NCI-H2227 treated with DMSO at 0.1 percent for 48 hours (cell line): ENCODE data around the gene NYAP1.
"Not testable (repeated sequence)": the region's sequence is repeated elsewhere in the genome, so short reads cannot be mapped to it uniquely, and the experiment has no call there.

Experiments used
- DNase-seq: peaks from one replicate; lab custom pipeline; 2025; lab: John Stamatoyannopoulos, UW

Gene NYAP1

GRCh38 chr7:100483722-100484672 is at the start of gene NYAP1:
Gene NYAP1, plus strand, starts transcription at chr7:100483927. Its CDS starts 1,385 bp downstream, at chr7:100485312.
- DNase-seq, result peak; percentile 68

DNA sequence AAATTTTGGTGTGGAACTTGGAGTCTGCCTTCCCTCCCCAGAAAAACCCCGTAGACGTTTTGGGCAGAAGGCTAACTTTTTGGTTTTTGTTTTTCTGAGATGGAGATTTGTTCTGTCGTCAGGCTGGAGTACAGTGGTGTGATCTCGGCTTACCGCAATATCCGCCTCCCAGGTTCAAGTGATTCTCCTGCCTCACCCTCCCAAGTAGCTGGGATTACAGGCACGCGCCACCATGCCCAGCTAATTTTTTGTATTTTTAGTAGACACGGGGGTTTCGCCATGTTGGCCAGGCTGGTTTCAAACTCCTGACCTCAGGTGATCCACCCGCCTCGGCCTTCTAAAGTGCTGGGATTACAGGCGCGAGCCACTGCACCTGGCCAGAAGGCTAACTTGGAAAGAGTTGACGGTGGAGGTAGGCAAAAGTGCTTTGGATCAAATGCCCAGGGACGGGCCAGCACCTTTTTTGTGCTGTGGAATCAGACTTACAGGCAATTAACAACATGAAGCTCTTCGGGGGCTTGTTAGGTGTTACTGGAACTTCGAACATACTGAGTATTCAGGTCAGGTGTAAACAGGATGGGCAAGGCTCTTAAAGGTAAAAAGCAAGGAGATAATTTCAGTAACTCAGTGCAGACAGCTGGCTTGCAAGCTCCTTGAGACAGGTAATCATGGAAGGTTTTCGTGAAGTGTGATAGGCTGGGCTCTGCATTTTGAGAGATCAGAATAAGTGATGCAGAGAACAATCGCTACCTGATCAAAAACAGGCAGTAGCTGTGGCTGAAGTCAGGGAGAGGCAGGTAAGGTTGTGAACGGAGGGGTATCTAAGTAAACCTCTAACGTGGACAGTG is 49.2 kb upstream of the NYAP1 start:
- no peak for DNase-seq

GRCh38 chr7:100435401-100436304 is 48.1 kb upstream of the NYAP1 start:
- DNase-seq, result no peak

- DNase-seq, result no peak
Measured at GRCh38 chr7:100437150-100438100, 46.3 kb upstream of the NYAP1 start.

- no peak for DNase-seq
Measured at GRCh38 chr7:100438172-100438571, 45.6 kb upstream of the NYAP1 start.

DNA sequence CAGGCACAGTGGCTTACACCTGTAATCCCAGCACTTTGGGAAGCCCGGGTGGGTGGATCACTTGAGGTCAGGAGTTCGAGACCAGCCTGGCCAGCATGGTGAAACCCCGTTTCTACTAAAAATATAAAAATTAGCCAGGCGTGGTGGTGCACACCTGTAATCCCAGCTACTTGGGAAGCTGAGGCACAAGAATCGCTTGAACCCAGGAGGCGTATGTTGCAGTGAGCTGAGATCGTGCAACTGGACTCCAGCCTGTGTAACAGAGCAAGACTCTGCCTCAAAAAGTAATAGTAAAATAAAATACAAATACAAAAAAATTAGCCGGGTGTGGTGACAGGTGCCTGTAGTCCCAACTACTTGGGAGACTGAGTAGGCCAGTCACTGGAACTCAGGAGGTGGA is 45.0 kb upstream of the NYAP1 start:
- not testable (repeated sequence) for DNase-seq

GRCh38 chr7:100439244-100439643 is 44.5 kb upstream of the NYAP1 start:
- not testable (repeated sequence) for DNase-seq

GRCh38 chr7:100441641-100442535 is 41.8 kb upstream of the NYAP1 start:
- DNase-seq, result no peak

GRCh38 chr7:100443096-100443840 is 40.5 kb upstream of the NYAP1 start:
- no peak for DNase-seq

- DNase-seq, result no peak
Measured at GRCh38 chr7:100444311-100445278, 39.1 kb upstream of the NYAP1 start.

GRCh38 chr7:100446040-100446439 is 37.7 kb upstream of the NYAP1 start:
- DNase-seq, result no peak

GRCh38 chr7:100447363-100447762 is 36.4 kb upstream of the NYAP1 start:
- DNase-seq, result not testable (repeated sequence)

DNA sequence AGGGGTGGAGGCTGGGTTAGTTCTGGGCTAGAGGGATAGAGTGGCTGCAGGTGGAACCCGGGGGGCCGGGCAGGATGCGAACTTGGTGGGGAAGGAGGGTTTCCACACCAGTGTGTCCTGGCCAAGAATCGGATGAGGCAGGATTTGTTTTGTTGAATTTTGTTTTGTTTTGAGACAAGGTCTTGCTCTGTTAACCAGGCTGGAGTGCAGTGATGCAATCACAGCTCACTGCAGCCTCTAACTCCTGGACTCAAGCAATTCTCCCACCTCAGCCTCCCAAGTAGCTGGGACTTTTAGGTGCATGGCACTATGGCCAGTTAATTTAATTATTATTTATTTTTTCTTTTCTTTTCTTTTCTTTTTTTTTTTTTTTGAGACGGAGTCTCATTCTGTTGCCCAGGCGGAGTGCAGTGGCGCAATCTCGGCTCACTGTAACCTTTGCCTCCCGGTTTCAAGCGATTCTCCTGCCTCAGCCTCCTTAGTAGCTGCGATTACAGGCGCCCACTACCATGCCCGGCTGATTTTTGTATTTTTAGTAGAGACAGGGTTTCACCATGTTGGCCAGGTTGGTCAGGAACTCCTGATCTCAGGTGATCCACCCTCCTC is 34.4 kb upstream of the NYAP1 start:
- DNase-seq, result no peak

DNA sequence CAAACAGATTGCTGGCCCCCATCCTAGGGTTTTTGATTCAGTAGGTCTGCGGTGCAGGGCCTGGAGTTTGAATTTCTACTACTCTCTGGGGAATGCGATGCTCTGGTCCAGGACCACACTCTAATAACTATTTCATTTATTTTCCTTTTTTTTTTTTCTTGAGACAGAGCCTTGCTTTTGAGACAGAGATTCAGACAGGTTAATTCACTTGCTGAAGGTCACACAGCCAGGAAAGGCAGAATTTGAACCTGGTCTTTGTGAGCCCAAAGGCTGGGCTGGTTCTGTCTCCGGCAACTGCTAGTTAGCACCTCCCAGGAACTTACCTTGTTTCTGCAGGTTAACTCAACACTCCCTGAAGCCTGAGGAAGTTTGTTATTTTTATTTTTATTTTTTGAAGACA is 31.2 kb upstream of the NYAP1 start:
- no peak for DNase-seq

- not testable (repeated sequence) for DNase-seq
Measured at GRCh38 chr7:100453854-100454253, 29.9 kb upstream of the NYAP1 start.

DNA sequence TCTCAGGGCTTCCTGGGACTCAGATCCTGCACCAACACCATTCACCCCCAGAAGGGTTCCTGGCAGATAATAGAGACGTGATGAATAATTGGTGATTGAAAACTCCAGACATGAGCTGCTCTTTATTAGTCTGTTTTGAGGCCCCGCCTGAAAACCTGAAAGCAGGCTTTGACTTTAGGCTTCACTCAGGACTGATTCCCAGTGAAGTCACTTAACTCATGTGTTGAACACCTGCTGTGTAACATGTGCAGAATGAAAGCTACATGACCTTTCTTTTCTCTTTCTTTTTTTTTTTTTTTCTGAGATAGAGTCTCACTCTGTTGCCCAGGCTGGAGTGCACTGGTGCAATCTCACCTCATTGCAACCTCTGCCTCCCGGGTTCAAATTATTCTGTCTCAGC is 28.5 kb upstream of the NYAP1 start:
- DNase-seq, result no peak

GRCh38 chr7:100456562-100456961 is 27.2 kb upstream of the NYAP1 start:
- DNase-seq, result no peak
